Kasumi-1 (cell line): ENCODE measurements around the gene LTN1.
A peak's percentile ranks its signal among the peaks of the same experiment; 100 is the strongest.
"Not testable (repeated sequence)": the region's sequence is repeated elsewhere in the genome, so short reads cannot be mapped to it uniquely, and the experiment has no call there.

Experiments
- DNase-seq, 2 experiments: peaks; one replicate each; lab custom pipeline; 2025; lab: John Stamatoyannopoulos, UW

LTN1 gene

DNA sequence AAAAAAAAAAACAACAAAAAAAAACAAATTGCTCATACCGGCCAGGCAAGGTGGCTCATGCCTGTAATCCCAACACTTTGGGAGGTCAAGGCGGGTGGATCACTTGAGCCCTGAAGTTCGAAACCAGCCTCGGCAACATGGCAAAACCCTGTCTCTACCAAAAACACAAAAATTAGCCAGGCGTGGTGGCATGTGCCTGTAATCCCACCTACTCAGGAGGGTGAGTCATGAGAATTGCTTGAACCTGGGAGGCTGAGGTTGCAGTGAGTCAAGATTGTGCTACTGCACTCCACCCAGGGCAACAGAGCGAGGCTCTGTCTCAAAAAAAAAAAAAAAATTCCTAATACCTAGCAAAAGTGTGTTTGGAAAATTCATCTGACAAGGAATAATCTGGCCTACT, 4.5 kb downstream of the LTN1 start:
- not testable (repeated sequence) for DNase-seq

DNA sequence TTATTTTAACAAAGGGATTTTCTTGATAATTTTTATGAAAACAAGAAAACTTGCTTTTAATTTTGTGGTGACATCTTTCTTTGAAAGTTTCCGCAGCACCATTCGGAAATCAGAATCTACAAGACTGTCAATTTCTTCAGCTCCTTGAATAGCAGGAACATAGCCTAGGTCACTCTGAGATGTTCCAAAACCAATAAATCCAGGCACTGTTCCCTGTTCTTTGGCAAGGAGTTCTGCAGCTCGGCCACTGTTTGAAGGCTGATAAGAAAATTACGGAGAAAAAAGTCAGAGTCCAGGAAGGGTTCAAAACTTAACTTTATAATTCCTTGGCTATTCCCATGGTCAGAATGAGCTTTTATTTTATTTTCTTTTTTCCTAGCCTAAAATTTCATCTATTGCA, 6.0 kb downstream of the LTN1 start:
- DNase-seq, result no peak

DNA sequence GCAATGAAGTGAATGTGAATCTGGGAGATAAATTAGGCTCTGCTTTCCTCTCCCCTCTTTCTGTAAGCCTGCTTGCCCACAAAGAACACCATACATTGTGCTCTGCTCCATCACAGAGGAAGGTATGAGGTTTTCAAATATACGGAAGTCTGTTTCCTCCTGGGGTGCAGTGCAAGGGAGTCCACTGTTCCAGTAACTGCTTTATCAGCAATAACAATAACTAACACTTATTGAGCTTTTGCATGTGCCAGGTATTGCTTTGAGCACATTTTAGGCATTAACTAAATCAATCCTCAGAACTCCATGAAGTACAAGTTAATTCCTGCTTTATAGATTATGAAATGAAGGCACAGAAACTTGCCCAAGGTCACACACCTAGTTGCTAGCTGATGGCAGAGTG, 10.0 kb downstream of the LTN1 start:
- DNase-seq, result no peak

DNA sequence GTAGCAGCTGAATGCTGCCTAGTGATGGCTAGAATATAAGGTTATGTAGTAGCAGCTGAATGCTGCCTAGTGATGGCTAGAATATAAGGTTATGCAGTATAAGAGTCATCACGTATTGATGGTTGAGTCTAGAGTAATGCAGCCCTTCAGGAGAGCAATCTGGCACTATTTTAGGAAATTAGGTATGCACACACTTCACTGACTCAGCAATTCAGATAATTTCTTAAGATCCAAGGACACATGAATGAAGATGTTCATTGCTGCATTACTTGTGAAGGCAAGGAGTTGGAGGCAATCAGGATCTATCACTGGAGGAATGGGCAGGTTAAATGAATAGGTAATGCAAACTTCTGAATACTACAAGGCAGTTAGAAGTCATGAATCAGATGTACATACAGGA, 13.6 kb downstream of the LTN1 start:
- DNase-seq, result no peak

DNA sequence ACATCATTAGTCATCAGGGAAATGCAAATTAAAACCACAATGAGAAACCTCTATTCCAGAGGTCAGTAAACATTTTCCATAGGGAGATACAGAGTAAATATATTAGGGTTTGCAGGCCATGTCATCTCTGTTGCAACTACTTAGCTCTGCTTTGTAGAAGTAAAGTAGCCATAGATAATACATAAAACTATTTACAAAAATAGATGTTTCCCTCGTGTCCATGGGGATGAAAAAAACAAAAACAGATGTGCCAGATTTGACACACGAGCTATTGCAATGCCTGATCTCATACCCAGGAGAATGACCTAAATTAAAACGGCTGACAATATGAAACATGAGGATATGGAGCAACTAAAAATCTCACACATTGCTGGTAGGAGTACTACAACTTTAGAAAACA, 17.3 kb downstream of the LTN1 start:
- DNase-seq, result no peak

DNA sequence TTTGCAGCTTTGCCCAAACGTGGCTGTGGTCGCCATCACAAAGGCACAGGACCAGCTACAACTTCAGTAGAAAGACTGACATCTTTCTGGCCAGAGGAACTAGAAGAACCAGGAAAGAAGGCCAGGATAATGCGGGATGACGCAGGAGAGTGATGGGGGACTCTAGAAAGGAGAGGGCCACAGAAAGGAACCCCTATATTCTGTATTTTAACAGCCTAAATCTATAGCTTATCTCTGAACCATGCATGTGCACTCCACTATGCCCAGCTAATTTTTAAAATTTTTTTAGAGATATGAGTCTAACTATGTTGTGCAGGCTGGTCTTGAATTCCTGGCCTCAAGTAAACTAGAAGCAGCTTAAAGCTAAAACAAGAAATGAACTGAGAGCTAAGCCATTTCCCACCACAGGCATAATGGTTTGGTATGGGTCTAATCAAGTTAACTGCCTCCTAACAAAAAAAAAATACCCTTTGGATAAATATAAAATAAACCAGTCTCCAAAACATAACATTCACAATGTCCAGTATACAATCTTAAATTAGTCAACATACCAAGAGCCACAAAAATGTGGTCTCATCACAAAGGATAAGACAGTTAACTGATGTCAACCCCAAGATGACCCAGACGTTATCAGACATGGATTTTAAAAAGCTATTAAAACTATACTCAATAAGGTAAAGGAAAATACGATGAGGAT, 18.0 kb downstream of the LTN1 start:
- DNase-seq, result no peak

DNA sequence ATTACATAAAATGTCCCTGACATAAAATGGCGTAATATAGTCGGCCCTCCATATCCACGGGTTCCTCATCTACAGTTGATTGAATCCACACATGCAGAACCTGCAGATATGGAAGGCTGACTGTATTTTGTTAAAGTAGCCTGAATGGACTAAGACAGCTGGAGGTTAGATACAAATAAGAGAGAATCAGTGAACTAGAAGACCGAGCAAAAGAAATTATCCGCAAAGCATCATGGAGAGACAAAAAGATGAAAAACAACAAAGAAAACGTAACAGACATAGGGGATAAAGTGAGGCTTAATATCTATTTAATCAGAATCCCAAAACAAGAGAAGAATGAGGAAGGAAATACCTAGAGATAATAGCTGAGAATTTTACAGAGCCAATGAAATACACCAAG, 20.3 kb downstream of the LTN1 start:
- DNase-seq, result no peak

DNA sequence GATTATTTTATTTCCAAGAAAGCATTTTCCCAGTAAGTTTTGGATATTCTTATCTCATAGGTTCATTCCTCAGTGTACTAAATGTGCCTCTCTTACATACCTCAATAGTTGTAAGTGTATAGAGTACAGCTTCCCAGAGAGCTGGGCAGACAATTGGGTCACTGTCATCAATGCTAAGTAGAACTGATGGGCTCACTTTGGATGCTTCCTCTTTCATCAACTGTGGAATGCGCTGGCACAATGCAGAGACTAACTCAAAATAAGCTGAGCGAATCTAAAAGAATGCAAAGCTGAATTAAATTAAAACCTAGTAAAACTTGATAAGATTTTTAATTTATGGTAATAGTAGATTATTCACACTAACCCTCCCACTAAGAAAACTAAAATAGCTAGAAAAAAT, 21.5 kb downstream of the LTN1 start:
- peak in 1 of 2 experiments; percentile 4 for DNase-seq

DNA sequence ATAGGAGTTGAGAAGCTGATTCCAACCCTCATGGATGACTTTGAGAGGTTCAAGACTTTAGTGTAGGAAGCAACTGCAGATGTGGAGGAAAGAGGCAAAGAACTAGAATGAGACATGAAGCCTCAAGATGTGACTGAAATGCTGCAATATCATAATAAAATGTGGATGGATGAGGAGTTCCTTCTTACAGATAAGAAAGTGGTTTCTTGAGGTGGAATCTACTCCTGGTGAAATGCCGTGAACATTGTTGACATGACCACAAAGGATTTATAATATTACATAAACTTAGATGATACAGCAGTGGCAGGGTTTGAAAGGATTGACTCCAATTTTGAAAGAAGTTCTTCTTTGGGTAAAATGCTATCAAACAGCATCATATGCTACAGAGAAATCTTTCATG, 28.8 kb downstream of the LTN1 start:
- no peak for DNase-seq

DNA sequence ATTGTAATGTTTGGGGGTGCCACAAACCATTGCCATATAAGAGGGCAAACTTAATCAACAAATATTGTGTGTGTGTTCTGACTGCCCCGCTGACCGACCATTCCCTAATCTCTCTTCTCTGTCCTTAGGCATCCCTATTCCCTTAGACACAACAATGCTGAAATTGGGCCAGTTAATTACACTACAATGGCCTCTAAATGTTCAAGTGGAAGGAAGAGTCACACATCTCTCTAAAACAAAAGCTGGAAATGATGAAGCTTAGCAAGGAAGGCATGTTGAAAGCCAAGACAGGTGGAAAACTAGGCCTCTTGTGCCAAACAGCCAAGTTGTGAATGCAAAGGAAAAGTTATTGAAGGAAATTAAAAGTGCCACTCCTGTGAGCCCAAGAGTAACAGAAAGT, 30.2 kb downstream of the LTN1 start:
- DNase-seq, result no peak

DNA sequence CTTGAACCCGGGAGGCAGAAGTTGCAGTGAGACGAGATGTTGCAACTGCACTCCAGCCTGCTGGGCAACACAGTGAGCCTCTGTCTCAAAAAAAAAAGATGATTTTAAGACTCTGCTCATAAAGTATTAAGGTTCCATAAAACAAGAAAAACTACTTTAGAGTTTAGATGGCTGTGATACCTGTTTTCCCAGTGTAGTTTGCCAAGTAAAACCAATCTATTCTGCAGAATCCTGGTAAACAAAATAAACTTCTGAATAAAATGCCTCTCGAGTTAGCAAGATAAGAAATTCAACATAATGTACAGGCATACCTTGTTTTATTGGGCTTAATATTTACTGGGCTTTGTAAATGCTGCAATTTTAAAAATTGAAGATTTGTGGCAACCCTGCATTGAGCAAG, 30.8 kb downstream of the LTN1 start:
- DNase-seq, result no peak

DNA sequence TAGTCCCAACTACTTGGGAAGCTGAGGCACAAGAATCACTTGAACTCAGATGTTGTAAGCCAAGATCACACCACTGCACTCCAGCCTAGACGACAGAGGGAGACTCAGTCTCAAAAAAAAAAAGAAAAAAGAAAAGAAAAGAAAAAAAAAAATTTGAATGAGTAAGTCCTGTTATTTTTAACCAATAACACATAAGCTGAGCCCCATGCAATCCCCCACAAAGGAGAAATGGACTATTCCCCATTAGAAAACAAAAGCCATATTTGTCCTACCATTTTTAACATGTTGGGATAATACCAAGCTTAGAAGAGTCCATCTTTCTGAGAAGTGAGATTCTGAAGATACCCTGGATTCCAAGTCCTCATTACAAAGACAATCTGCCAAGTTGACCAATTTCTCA, 32.4 kb downstream of the LTN1 start:
- DNase-seq, result no peak

DNA sequence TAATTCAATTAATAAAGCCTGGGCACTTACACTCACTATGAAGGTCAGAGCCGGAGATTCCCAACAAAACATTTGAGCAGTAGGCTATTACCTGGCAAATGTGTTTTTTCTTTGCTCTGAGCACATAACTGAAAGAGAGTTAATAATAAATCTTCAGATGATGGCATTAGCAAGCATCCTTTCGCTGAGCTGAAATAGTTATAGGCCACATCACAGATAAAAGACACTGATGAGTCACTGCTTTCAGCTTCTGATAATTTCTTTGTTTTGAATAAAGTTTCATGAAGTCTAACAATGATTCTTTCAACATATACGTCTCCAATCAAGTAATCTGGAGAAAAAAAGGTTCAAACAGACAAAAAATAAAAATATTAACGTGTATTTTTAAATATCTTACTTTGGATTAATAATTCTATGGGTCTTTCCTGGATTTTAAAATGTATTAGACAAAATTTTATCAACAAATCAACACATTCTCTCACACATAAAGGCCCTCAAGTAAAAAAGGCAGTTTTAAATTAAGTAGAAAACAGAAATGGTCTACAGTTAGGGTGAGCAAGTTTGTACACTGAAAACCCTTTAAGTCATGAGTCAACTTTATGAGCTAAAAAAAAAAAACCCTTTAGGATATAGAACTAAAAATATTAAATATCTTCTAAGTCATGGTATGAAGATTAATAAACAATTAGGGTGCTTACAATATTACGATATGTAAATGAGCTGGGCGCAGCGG, 33.1 kb downstream of the LTN1 start:
- no peak for DNase-seq

DNA sequence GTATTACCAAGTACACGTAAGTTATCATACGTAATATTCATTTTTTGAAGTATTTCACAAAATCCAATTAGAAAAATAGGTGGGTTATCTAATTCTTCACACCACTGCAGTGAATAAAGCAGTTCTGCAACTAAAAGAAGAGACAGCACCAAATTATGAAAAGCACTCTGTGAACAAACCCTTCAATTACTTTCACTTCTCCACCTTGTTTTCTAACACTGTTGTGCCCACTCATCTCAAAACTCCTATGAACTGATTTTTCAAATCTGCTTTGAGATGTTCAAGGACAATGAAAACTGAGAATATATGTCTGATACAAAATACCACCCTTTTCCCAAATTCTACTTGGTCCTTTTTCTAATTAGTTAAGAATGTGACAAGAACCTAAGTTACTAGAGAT, 39.4 kb downstream of the LTN1 start:
- DNase-seq, result no peak

DNA sequence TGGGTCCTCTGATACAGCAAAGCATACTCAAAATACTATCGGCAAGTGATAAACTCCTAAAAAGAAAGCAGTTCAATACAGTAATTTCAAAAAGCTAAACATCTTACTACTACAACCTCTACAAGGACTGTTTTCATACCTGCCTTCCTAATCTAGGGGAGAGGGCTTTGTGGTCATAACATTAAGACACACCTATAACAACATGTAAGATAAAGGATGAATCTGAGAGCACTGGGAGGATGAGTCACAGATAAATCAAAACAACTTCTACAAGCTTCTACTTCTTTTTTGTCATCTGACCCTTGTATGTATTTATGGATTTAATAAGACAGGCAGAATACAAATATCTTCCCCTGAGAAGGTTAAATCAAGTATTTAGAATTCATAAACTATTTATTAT, 40.0 kb downstream of the LTN1 start:
- DNase-seq, result no peak

DNA sequence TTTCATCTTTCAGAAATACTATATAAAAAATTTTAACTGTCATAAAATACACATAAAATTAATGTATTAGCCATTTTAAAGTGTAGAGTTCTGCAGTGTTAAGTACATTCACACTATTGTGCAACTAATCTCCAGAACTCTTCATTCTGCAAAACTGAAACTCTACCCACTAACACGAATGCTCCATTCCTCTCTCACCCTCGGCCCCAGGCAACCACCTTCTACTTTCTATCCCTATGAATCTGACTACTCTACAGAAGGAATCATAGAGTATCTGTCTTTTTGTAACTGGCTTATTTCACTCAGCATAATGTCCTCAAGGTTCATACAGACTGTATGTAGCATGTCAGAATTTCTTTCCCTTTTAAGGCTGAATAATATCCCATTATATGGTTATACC, 43.4 kb downstream of the LTN1 start:
- no peak for DNase-seq

DNA sequence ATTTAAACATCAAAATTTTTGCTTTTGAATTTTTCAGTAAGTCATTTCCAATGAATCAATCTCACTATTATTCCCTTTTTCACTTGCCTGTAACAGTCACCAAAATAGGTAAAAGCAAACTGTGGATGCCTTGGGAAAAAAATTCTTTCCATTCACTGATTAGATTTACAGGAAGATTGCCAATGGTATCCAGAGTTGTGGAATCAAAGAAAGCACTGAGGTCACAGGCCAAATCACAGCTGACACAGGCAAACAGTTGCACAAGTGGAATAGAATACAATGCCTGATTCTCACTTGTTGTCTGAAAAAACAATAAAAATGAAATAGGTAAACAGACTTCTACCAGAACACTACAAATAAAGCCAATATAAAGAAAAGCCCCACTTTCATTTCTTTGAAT, 48.4 kb downstream of the LTN1 start:
- DNase-seq, result no peak

DNA sequence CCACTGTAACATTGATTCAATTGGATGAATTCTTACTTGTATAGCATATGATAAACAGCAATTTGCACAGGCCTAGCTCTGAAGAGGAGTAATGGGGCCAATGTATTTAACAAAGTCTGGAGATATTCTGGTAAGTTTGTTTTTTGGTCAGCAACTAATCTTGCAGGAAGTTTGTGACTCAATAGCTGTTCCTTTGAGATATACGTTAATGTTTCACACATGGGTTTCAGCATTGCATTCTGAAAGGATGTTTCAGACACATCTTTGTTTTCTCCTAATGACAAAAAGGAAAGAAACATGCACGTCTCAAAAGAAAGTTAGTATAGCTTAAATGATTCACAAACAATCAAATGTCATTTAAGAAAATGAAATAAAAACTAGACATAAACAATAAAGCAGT, 49.0 kb downstream of the LTN1 start:
- no peak for DNase-seq

DNA sequence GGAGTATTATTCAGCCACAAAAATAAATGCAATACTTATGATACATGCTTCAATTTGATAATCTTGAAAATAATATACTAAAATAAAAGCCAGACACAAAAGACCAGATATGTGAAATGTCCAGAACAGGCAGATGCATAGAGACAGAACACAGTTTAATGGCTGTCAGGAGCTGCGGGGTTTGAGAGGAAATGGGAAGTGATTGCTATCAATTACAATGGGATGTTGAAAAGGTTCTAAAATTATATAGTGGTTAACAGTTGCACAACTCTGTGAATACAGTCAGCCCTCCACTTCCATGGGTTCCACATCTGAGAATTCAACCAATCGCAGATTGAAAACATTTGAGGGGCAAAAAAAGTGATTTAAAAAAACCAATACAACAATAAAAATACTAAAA, 54.0 kb downstream of the LTN1 start:
- peak in 1 of 2 experiments; percentile 20 for DNase-seq

DNA sequence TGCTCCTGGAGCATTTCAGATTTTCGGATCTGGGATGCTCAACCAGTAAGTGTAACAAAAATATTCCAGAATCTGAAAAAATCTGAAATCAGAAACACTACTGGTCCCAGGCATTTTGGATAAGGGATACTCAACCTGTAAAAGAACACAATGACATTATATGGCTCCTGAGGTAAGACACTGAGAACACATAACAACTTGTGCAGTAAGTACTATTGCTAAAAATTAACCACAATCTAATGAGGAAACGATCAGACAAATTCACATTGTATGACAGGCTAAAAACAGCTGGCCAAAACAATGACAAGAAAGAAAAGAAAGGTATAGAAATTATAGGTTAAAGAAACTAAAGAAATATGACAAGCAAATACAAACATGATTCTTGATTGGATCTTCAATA, 54.9 kb downstream of the LTN1 start:
- DNase-seq, result no peak

DNA sequence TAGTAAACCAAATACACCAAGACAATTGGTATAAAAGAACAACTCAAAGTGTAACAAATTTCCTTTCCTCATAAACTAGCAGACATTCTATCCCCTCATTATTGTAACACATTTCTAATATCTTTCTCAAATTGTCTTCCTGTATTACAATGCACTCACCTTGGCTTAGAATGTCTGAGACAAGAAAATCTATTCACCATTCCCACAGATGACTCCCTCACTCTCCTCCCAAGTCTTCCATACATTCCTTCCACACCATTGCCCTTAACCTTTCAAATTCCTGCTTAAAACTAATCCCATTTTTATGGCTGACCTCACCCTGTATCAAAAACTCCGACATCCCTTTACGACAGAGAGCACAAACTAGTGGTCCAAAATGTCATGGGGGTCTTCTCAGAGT, 56.0 kb downstream of the LTN1 start:
- no peak for DNase-seq

DNA sequence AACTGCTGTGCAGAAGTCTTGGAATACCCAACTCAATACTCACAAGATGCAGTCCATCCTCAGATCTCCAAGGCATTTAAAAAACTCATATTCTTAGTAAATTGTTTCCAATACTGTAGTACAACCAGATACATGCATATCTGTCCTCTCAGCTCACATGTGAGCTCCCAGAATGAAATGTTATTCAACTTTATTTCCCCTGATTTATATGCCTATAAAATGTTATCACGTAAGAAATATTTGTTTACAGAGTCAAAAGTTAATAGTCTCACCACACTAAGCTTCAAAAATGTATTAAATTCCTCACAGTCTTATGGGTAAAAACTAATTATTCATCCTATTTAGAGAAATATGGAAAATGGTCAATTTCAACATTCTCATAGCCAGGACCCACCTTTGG, 56.6 kb downstream of the LTN1 start:
- no peak for DNase-seq

DNA sequence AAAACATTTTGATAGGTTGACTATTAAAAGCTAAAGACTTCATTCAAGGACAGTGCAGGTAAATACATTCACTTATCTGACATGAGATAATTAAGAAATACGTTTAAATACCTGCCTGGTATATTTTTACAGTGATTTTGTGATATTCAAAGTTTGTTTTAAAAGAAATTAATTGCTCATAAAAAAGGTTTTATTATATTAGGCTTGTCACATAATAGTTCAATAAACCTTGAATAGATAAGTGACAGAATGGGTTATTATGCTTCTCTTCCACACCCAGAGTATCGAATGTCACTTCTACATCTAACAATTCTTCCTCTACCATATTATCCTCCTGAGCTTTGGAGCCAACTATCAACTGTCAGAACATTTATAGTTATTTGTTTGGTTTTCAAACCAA, 60.0 kb downstream of the LTN1 start:
- DNase-seq, result no peak
